SU-DHL-6 (cell line): ENCODE results near the gene TRAPPC5.

Experiments
- CTCF ChIP-seq: fragments of 200-600 bp; sonication (generic); IDR thresholded peaks from one replicate; pipeline ENCODE4 v1.5.1; 2017; ENCODE audit warnings: antibody characterized with exemption, mild to moderate bottlenecking, low read length, moderate library complexity; ENCODE audit not compliant: insufficient read depth, poor library complexity, severe bottlenecking
- EZH2phosphoT487 ChIP-seq: fragments of 200-600 bp; sonication (generic), shearing (Covaris generic); conservative IDR thresholded peaks from 2 replicates; pipeline ENCODE4 v1.6.1; 2018; ENCODE audit warnings: mild to moderate bottlenecking, antibody characterized with exemption, low read length, moderate library complexity, mixed read lengths

DNA sequence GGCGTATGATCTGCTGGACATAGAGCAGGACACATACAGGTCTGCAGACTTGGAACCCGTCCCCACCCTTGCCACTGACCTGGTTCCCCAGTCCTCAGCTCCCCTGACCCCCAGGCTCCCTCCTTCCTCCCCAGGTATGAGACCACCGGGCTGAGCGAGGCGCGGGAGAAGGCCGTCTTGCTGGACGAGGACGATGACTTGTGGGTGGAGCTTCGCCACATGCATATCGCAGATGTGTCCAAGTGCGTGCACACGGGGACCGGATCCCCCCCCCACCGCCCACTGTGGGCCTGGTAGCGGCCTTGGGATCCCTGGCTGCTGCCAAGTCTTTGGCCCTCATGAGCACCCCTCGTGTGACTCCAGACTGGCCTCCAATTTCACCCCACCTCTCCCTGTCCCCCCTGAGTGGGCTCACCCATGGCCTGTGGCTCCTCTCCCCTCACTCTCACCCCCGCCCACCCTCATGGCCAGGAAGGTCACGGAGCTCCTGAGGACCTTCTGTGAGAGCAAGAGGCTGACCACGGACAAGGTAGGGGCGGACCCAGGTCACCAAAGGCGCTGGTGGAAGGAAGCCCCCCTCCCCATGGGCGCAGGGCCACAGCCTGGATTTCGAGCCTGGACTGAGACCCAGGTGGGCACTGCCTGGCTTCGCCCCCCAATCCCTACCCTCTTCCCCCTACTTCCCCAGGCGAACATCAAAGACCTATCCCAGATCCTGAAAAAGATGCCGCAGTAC, 38.2 kb upstream of the TRAPPC5 start:
- no peak for TF ChIP-seq CTCF
- TF ChIP-seq EZH2phosphoT487: no peak
